GM21381 (cell line): ENCODE results near the gene MYBPHL.
A peak's percentile ranks its signal among the peaks of the same experiment; 100 is the strongest.

Source experiments
- ATAC-seq: cut with Tn5 transposase; IDR thresholded peaks from one replicate; pipeline ENCODE4 v1.9.1; 2021; ENCODE audit warnings: mild to moderate bottlenecking, moderate library complexity; ENCODE audit not compliant: unreplicated experiment

MYBPHL gene

DNA sequence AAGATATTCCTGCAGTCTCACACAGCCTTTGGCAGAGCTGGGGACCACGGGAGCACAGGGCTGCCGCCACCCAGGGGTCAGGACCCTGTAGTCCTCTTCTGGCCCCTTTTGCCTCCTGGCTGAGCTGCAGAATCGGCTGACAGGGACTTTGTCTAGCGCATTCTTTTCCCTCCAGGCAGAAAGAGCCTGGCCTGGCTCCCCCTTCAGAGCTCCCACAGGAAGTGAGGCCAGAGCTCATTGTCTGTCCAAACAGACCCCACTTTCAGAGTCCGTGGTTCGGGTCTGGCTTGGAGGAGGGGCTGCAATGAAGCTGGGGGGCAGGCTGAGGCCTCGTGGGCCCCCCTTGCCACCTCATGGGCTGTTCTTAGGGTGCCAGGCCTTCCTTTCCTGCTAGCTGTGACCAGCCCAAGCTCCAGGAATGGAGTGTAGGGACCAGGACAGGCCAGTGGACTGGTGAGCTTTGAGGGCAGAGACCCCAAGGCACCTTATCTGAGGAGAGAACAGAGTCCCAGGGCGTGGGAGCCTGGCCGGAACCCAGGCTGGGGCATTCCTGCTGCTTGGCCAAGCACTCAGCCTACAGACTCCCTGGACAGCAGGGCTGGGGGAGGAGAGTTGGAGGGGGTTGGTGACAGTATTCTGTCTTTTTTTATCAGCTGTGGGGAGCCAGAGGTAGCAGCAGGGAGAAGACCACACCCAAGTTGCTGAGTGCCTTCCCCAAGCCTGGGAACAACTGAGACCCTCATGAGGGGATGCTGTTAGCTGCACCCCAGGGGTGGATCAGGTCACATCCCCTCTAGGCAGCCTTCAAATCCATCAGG lies 52.8 kb downstream of the MYBPHL start:
- ATAC-seq = no peak

GRCh38 chr1:109252893-109253802 lies 53.7 kb downstream of the MYBPHL start:
- ATAC-seq = no peak

- ATAC-seq = no peak
Measured at GRCh38 chr1:109252167-109252892, 54.5 kb downstream of the MYBPHL start.

DNA sequence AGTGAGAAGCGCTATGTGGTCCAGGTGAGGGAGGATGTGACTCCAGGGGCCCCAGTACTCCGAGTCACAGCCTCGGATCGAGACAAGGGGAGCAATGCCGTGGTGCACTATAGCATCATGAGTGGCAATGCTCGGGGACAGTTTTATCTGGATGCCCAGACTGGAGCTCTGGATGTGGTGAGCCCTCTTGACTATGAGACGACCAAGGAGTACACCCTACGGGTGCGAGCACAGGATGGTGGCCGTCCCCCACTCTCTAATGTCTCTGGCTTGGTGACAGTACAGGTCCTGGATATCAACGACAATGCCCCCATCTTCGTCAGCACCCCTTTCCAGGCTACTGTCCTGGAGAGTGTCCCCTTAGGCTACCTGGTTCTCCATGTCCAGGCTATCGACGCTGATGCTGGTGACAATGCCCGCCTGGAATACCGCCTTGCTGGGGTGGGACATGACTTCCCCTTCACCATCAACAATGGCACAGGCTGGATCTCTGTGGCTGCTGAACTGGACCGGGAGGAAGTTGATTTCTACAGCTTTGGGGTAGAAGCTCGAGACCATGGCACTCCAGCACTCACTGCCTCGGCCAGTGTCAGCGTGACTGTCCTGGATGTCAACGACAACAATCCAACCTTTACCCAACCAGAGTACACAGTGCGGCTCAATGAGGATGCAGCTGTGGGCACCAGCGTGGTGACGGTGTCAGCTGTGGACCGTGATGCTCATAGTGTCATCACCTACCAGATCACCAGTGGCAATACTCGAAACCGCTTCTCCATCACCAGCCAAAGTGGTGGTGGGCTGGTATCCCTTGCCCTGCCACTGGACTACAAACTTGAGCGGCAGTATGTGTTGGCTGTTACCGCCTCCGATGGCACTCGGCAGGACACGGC lies 55.3 kb downstream of the MYBPHL start:
- ATAC-seq = no peak

DNA sequence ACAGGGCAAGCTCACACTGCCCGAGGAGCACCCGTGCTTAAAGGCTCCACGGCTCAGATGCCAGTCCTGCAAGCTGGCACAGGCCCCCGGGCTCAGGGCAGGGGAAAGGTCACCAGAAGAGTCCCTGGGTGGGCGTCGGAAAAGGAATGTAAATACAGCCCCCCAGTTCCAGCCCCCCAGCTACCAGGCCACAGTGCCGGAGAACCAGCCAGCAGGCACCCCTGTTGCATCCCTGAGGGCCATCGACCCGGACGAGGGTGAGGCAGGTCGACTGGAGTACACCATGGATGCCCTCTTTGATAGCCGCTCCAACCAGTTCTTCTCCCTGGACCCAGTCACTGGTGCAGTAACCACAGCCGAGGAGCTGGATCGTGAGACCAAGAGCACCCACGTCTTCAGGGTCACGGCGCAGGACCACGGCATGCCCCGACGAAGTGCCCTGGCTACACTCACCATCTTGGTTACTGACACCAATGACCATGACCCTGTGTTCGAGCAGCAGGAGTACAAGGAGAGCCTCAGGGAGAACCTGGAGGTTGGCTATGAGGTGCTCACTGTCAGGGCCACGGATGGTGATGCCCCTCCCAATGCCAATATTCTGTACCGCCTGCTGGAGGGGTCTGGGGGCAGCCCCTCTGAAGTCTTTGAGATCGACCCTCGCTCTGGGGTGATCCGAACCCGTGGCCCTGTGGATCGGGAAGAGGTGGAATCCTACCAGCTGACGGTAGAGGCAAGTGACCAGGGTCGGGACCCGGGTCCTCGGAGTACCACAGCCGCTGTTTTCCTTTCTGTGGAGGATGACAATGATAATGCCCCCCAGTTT lies 56.1 kb downstream of the MYBPHL start:
- no peak for ATAC-seq

GRCh38 chr1:109249654-109250401 lies 57.0 kb downstream of the MYBPHL start:
- peak; percentile 29 for ATAC-seq

DNA sequence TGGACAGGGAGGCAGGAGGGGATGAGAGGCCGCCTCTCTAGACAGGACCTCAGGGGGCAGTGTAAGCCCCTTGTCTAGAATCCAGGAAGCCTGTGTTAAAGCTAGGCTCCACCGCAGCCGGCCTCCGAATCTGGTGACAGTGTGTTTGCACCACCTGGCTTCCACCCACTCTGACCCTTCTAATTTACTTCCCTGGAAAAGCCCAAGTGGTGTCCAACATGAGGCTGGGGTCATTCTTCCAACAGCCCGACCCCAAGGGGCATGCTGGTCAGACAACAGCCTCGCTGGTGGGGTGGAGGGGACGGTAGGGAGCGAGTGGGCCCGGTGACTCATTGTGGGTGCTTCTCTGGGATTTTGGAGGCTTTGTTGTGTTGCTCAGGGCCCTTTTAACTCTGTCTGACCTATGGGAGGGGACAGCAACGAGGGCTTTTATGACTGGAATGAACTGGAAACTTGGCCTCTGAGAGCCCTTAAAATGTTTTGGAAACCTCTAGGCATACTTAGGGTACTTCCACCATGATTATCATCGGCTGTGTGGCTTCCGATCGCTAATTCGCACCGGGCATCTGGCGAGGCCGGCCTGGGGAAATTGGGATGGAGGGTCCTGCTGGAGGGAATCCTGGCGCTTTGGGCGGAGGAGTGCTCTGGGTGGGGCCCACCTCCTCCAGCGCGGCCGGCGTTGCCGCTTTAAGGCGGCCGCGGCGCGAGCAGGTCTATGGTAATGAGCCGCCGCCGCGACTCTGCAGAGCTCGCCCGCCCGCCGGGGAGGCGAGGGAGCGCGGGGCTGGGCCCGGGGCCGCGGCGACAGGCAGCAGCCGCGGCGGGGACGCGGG lies 57.8 kb downstream of the MYBPHL start, which contains the start of gene CELSR2:
Gene CELSR2, plus strand, starts transcription at position 743 of the 833 bp plus-strand sequence. CDS start 541 bp downstream, outside the sequence.
- ATAC-seq = peak; percentile 78

DNA sequence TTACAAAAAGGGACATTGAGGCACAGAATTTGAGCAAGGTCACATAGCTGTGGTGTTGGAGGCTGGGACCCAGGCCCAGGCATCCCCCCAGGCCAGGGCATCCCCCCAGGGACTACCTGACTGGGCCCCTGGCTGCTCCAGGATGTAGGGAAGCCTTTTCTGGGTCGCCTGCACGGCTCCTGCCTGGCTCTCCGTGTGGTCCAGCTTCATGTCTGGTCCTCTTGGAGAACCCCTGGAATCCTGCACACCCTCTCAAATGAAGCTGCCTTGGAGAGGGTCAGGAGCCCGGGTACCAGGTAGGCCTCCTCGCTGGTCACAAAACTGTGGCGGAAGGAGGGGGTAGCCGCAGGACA lies 58.4 kb downstream of the MYBPHL start:
- no peak for ATAC-seq

GRCh38 chr1:109247401-109248365 lies 59.1 kb downstream of the MYBPHL start:
- no peak for ATAC-seq

DNA sequence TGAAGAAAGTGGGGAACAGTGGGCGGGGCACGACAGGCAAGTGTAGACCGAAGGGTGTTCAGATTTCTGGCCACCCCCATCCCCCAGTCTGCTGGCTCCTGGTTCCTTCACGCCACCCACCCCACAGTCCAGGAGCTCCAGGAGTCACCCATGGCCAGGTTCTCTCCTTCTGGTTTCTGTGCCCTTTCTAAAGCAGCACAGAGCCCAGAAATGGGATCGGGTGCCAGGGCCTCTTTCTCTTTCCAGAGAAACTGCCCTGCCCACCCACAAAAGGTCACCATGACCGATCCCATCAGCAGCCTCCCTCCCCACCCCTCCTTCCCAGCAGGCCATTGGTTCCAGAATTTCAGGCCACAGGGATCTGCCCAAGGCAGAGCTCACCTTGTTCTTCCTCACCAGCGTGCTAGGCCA lies 60.7 kb downstream of the MYBPHL start:
- ATAC-seq = no peak

- no peak for ATAC-seq
Measured at GRCh38 chr1:109243860-109244552, 62.8 kb downstream of the MYBPHL start.

DNA sequence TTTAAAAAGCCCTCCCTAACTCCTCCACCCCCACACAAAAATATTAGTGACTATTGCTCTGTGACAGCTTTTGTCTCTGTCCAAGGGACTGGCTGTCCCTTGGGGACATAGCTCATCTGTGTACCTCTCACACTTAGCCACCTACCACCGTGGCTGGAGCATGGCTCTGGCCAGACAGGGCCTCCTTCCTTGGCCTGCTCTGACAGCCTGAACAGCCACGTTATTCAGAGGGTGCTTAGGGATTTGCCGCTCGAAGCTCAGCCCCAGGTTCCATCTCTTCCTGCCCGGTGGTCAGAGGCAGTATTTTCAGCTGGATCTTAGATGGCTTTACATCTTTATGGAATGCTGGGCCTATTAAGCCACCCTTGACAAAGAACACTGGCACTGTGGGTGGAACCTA lies 63.6 kb downstream of the MYBPHL start:
- no peak for ATAC-seq

DNA sequence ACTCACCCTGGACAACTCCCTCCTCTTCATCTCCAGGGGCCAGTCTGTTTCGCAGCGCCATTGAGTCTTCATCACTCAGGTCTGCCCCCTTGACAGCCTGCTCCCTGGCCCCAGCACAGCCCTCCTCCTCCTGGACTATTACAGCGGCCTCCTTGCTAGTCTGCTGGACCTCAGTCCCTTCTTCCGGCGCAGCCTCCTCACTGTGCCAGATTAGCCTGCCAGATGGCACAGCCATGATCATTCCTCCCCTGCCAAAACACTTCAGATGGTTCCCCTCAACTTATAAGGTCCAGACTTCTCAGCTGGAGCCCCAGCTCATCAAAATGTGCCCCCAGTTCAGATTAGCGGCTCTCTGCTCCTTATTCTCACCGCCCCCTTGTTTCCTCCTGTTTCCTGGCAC lies 64.4 kb downstream of the MYBPHL start:
- ATAC-seq = no peak
